Testis (tissue), 3 donors: Measurements from ENCODE around the gene BBC3. TPM values are rescaled to one million over a fixed set of nuclear protein-coding genes. Genes with fewer than 3 reads are reported as not detected.

Experiments
- DNase-seq: peaks from one replicate; pipeline ENCODE4 v3.0.0-alpha.2; 2019
- H3K27ac ChIP-seq, 2 donors: fragments of 200-600 bp; sonication (generic); one replicate each; pipeline ENCODE4 v1.5.1; 2019
- H3K27me3 ChIP-seq: fragments of 200-600 bp; sonication (generic); one replicate; pipeline ENCODE4 v1.5.1; 2019
- H3K36me3 ChIP-seq: fragments of 200-600 bp; sonication (generic); one replicate; pipeline ENCODE4 v1.5.1; 2017; ENCODE audit warnings: low read depth; ENCODE audit errors: missing control alignments
- H3K4me1 ChIP-seq: fragments of 200-600 bp; sonication (generic); one replicate; pipeline ENCODE4 v1.5.1; 2019
- H3K4me3 ChIP-seq, 2 donors: fragments of 200-600 bp; sonication (generic); one replicate each; pipeline ENCODE4 v1.5.1; 2017 to 2019
- H3K9me3 ChIP-seq: fragments of 200-600 bp; sonication (generic); one replicate; pipeline ENCODE4 v1.5.1; 2017
- CTCF ChIP-seq, 3 experiments: fragments of 450-650 bp in 2 of 3; fragments of 200-600 bp in 1 of 3; sonication (generic) in 1 of 3; IDR thresholded peaks; one replicate each; pipeline ENCODE4 v1.5.1; 2016 to 2019; ENCODE audit warnings: antibody characterized with exemption in 3 of 3, mild to moderate bottlenecking in 2 of 3, moderate library complexity in 1 of 3
- POLR2A ChIP-seq: fragments of 450-650 bp; IDR thresholded peaks from one replicate; pipeline ENCODE4 v1.6.1; 2017; ENCODE audit warnings: antibody characterized with exemption, mild to moderate bottlenecking, moderate library complexity
- WGBS, 2 donors: methylation state at CpG; one replicate each; pipeline ENCODE4 v1.1.5; 2018; 5-methylcytosine and 5-hydroxymethylcytosine counted together
- intact Hi-C: fragments of 100-400 bp; cut with DNase I; formaldehyde crosslinking; loops from one replicate; pipeline ENCODE4 v1.15.1; 2023; ENCODE audit warnings: low total_unique reads
- polyA plus RNA-seq: library from polyadenylated mRNA; stranded (reverse); fragments of 350-450 nt; fragmentation: Illumina TruSeq; extraction: RNeasy Lipid Tissue Mini Kit (QIAGEN cat#74804); gene quantifications from one replicate; pipeline ENCODE4 v1.2.3, GENCODE V29; 2014; ENCODE audit warnings: low read depth, low replicate concordance; ENCODE audit not compliant: insufficient read depth
- total RNA-seq, 2 donors: library from RNA; depleted of rRNA; stranded (reverse); fragments of >200 nt; gene quantifications; one replicate each; pipeline ENCODE4 v1.2.3, GENCODE V29; 2016

BBC3 gene
- total and polyA plus RNA-seq, 3 donors from 2014 or later: 3.3 to 10.2 (median 10.0) TPM

DNA sequence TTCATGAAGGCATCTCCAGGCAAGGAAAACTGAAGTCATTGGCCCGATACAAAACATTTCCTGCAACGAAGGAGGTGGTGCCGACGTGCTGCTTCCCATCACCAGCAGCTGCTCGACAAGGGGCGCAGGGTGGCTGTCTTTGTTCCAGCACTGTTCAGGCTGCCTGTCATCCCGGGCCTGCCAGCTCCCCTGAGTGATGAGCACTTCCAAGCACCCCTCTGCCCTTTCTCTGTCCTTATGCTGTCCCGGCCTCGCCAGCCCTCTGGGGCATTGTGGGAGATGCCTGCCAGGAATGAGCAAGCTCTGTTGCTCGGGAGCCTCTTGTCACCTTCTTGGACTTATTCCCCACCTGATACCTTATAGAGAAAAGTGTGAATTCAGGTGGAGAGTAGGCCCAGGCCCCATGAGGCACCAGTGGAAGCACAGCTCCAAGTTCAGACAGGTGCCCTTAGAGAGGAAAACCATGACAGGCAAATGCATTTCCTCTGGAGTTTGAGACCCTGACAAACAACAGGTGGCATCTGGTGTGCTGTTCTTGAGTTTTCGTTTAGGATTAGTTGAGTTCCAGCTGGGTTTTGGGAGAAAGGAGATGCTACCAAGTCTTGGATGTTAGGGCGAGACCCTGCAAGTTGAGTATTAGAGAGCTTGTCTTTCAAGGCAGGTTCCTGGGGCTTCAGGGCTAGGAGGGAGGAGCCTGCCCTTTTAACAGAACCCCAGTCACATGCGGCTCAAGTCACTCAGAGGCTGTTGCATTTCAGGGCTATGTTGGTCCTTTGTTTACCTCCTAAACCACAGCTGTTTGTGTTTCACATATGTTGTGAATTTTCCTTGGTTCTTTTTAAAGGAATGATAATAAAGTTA, 21.4 kb downstream of the BBC3 start:
- Histone ChIP-seq H3K4me1 (peaks cover 6% of the 10 kb centered on the region), H3K9me3 (no peaks in the 10 kb centered on the region), H3K4me3 (no peak overlapping the region), H3K27ac (no peak overlapping the region), H3K36me3 (no peaks in the 10 kb centered on the region), H3K27me3 (no peaks in the 10 kb centered on the region)
- intact Hi-C loops: loop anchor here (10.0 kb wide), 1 partner anchor 55 kb away; no protein-coding TSS in a partner anchor
- TF ChIP-seq CTCF (IDR thresholded peaks at IDR 0.05) (no peak), POLR2A (no peak)
- 81 to 84% methylated on average over 10 to 13 of the region's 13 CpGs for WGBS, 2 donors
- no peak for DNase-seq

GRCh38 chr19:47203254-47203653, 27.7 kb downstream of the BBC3 start:
- Histone ChIP-seq H3K4me1 (no peaks in the 10 kb centered on the region), H3K9me3 (no peaks in the 10 kb centered on the region), H3K4me3 (no peak overlapping the region), H3K36me3 (no peaks in the 10 kb centered on the region), H3K27me3 (no peaks in the 10 kb centered on the region), H3K27ac (no peak overlapping the region)
- TF ChIP-seq CTCF (IDR thresholded peaks at IDR 0.05): no peak
- no peak for TF ChIP-seq POLR2A
- WGBS, 2 donors: 86 to 88% methylated on average over 3 of the region's 3 CpGs
- intact Hi-C loops: loop anchor here (10.0 kb wide), 1 partner anchor 48 kb away; no protein-coding TSS in a partner anchor
- no peak for DNase-seq

GRCh38 chr19:47200530-47200929, 30.5 kb downstream of the BBC3 start:
- intact Hi-C loops: loop anchor here (10.0 kb wide), 1 partner anchor 46 kb away; no protein-coding TSS in a partner anchor
- TF ChIP-seq POLR2A: no peak
- no peak for TF ChIP-seq CTCF (IDR thresholded peaks at IDR 0.05)
- Histone ChIP-seq H3K36me3 (no peaks in the 10 kb centered on the region), H3K27me3 (no peaks in the 10 kb centered on the region), H3K9me3 (no peaks in the 10 kb centered on the region), H3K4me3 (no peak overlapping the region), H3K4me1 (no peaks in the 10 kb centered on the region), H3K27ac (no peak overlapping the region)
- DNase-seq: no peak
- WGBS, 2 donors: 70 to 94% methylated on average over 3 of the region's 3 CpGs

- no peaks in the 10 kb centered on the region for H3K27me3 ChIP-seq
- no peaks in the 10 kb centered on the region for H3K36me3 ChIP-seq
- no peak overlapping the region for H3K4me3 ChIP-seq
- no peaks in the 10 kb centered on the region for H3K9me3 ChIP-seq
- TF ChIP-seq POLR2A (no peak), CTCF (IDR thresholded peaks at IDR 0.05) (no peak)
- no peaks in the 10 kb centered on the region for H3K4me1 ChIP-seq
- DNase-seq: no peak
- 94 to 96% methylated on average over 4 of the region's 4 CpGs for WGBS, 2 donors
- no peak overlapping the region for H3K27ac ChIP-seq
- intact Hi-C loops: no loop called here
These were observed 33.9 kb downstream of the BBC3 start for GRCh38 chr19:47197141-47197540.
